OCI-LY1 (cell line): ENCODE results near the gene DNTT.

Experiments
- CTCF ChIP-seq: fragments of 200-600 bp; sonication (generic), shearing (Covaris generic); IDR thresholded peaks from 2 replicates; pipeline ENCODE4 v1.5.1; 2017; ENCODE audit warnings: mild to moderate bottlenecking, antibody characterized with exemption, low read length, moderate library complexity, mixed read lengths
- EZH2 ChIP-seq: fragments of 200-600 bp; sonication (generic), shearing (Covaris generic); IDR thresholded peaks from 2 replicates; pipeline ENCODE4 v1.8.0; 2017; ENCODE audit warnings: borderline replicate concordance, mixed run types, mild to moderate bottlenecking, antibody characterized with exemption, low read length, moderate library complexity, mixed read lengths

GRCh38 chr10:96305019-96305418, 785 bp downstream of the DNTT start:
- TF ChIP-seq CTCF: no peak
- no peak for TF ChIP-seq EZH2
